CD14-positive monocyte (primary cell): ENCODE data around the gene PRSS22. TPM values are rescaled to one million over a fixed set of nuclear protein-coding genes. Genes with fewer than 3 reads are reported as not detected.
A peak's percentile ranks its signal among the peaks of the same experiment; 100 is the strongest.

Source experiments
- DNase-seq, 3 donors: peaks; one replicate each; pipeline ENCODE4 v3.0.0-alpha.2; 2011 to 2022
- H2AFZ ChIP-seq: 2 replicates; pipeline ENCODE4 v1.6.0; 2012; ENCODE audit warnings: mild to moderate bottlenecking, low read depth, low read length, inconsistent platforms; ENCODE audit not compliant: insufficient read depth, poor library complexity, severe bottlenecking
- H3K27ac ChIP-seq, 2 donors: 1 replicate in 1 of 2; 2 replicates in 1 of 2; pipeline ENCODE4 v1.5.1; 2012 to 2013; ENCODE audit warnings: low read length in 2 of 2, control low read depth in 1 of 2, inconsistent platforms in 1 of 2, low read depth in 1 of 2, mild to moderate bottlenecking in 1 of 2
- H3K27me3 ChIP-seq, 2 donors: one replicate each; pipeline versions ENCODE4 v1.6.0 to v1.6.1; 2011 to 2013; ENCODE audit warnings: low read length in 2 of 2; ENCODE audit not compliant: control insufficient read depth in 2 of 2, insufficient read depth in 2 of 2
- H3K36me3 ChIP-seq, 2 donors: replicated peaks in 1 of 2; 1 replicate in 1 of 2; 2 replicates in 1 of 2; pipeline versions ENCODE4 v1.5.1 to v1.6.1; 2012 to 2013; ENCODE audit warnings: low read length in 2 of 2, control low read depth in 1 of 2, inconsistent platforms in 1 of 2, mild to moderate bottlenecking in 1 of 2; ENCODE audit not compliant: insufficient read depth in 2 of 2, control insufficient read depth in 1 of 2
- H3K4me1 ChIP-seq, 2 donors: 1 replicate in 1 of 2; 2 replicates in 1 of 2; pipeline versions ENCODE4 v1.5.1 to v1.6.1; 2012 to 2013; ENCODE audit warnings: low read length in 2 of 2, control low read depth in 1 of 2, inconsistent platforms in 1 of 2, mild to moderate bottlenecking in 1 of 2, moderate library complexity in 1 of 2; ENCODE audit not compliant: insufficient read depth in 2 of 2, control insufficient read depth in 1 of 2
- H3K4me2 ChIP-seq: replicated peaks from 2 replicates; pipeline ENCODE3; 2012; ENCODE audit warnings: low read length, moderate library complexity, mild to moderate bottlenecking; ENCODE audit not compliant: poor library complexity, severe bottlenecking; ENCODE audit errors: extremely low read depth
- H3K4me3 ChIP-seq, 3 experiments: fragments of 200-600 bp in 1 of 3; sonication (generic) in 1 of 3; replicated peaks in 1 of 3; 1 replicate in 2 of 3; 2 replicates in 1 of 3; pipeline ENCODE4 v1.5.1; 2011 to 2013; ENCODE audit warnings: low read length in 3 of 3, mild to moderate bottlenecking in 3 of 3, control low read depth in 2 of 3, low read depth in 2 of 3, inconsistent platforms in 1 of 3, moderate library complexity in 1 of 3
- H3K79me2 ChIP-seq: 2 replicates; pipeline ENCODE4 v1.6.0; 2012; ENCODE audit warnings: mild to moderate bottlenecking, control low read depth, inconsistent platforms, low read length, moderate library complexity; ENCODE audit not compliant: insufficient read depth
- H3K9ac ChIP-seq: 2 replicates; pipeline ENCODE4 v1.6.0; 2017; ENCODE audit warnings: low read length, mild to moderate bottlenecking; ENCODE audit not compliant: insufficient read depth, poor library complexity, severe bottlenecking
- H3K9me3 ChIP-seq, 2 donors: replicated peaks in 1 of 2; 1 replicate in 1 of 2; 2 replicates in 1 of 2; pipeline versions ENCODE4 v1.5.1 to v1.6.1; 2012 to 2013; ENCODE audit warnings: low read length in 2 of 2, control low read depth in 1 of 2; ENCODE audit not compliant: control insufficient read depth in 1 of 2, insufficient read depth in 1 of 2
- H4K20me1 ChIP-seq: 2 replicates; pipeline ENCODE4 v1.6.0; 2012; ENCODE audit warnings: mild to moderate bottlenecking, low read length, control low read depth, moderate library complexity; ENCODE audit not compliant: insufficient read depth
- H3K27ac Mint-ChIP-seq, 7 donors: one replicate each; pipeline ENCODE4 v1.8.0; 2020; ENCODE audit warnings: mild to moderate bottlenecking in 7 of 7, mixed read lengths in 7 of 7, moderate library complexity in 6 of 7, inconsistent platforms in 2 of 7
- H3K27me3 Mint-ChIP-seq, 3 donors: one replicate each; pipeline ENCODE4 v1.8.0; 2021 to 2022; ENCODE audit warnings: low read depth in 3 of 3, mild to moderate bottlenecking in 3 of 3, mixed read lengths in 3 of 3, moderate library complexity in 3 of 3, inconsistent platforms in 1 of 3
- H3K36me3 Mint-ChIP-seq, 2 donors: one replicate each; pipeline ENCODE4 v1.8.0; 2020; ENCODE audit warnings: mixed read lengths in 2 of 2, inconsistent platforms in 1 of 2, mild to moderate bottlenecking in 1 of 2
- H3K4me1 Mint-ChIP-seq: one replicate; pipeline ENCODE4 v1.8.0; 2020; ENCODE audit warnings: mild to moderate bottlenecking, mixed read lengths
- H3K4me3 Mint-ChIP-seq, 2 donors: one replicate each; pipeline ENCODE4 v1.8.0; 2020; ENCODE audit warnings: mild to moderate bottlenecking in 2 of 2, mixed read lengths in 2 of 2, moderate library complexity in 1 of 2
- H3K9me3 Mint-ChIP-seq, 7 donors: one replicate each; pipeline ENCODE4 v1.8.0; 2020 to 2022; ENCODE audit warnings: mixed read lengths in 7 of 7, mild to moderate bottlenecking in 6 of 7, moderate library complexity in 6 of 7, inconsistent platforms in 2 of 7
- CTCF ChIP-seq: fragments of 200-600 bp; IDR thresholded peaks from one replicate; pipeline ENCODE4 v1.8.0; 2022; ENCODE audit warnings: antibody characterized with exemption, mild to moderate bottlenecking
- WGBS: methylation state at CpG from one replicate; pipeline ENCODE4 v1.1.5; 2013; ENCODE audit warnings: missing lambda C conversion rate; ENCODE audit not compliant: insufficient coverage; 5-methylcytosine and 5-hydroxymethylcytosine counted together
- intact Hi-C, 2 donors: fragments of 100-400 bp; cut with micrococcal nuclease; formaldehyde crosslinking; loops; one replicate each; pipeline versions ENCODE4 v1.15.0 to v1.15.1; 2023
- polyA plus RNA-seq, 3 donors: library from polyadenylated mRNA; depleted of rRNA in 1 of 3; unstranded in 2 of 3; stranded (reverse) in 1 of 3; fragments of 300-500 nt in 2 of 3; fragments of >200 nt in 1 of 3; fragmentation: Illumina TruSeq in 2 of 3; gene quantifications; 1 replicate in 2 of 3; 2 replicates in 1 of 3; pipeline ENCODE4 v1.2.3, GENCODE V29; 2012 to 2021

Gene PRSS22
- polyA plus RNA-seq, 3 donors = not detected

GRCh38 chr16:2858245-2859025 lies 465 bp upstream of the PRSS22 start:
- Mint-ChIP-seq H3K4me1 (peaks cover 17% of the 10 kb centered on the region), H3K27ac (no peak overlapping the region), H3K27me3 (peaks cover 20 to 59% (median 33%) of the 10 kb centered on the region in 3 donors), H3K36me3 (peaks cover 2 to 4% of the 10 kb centered on the region in 2 donors), H3K4me3 (peak overlapping the region in 1 of 2 donors; percentile 55), H3K9me3 (peaks cover 12 to 35% (median 20%) of the 10 kb centered on the region in 7 donors)
- Histone ChIP-seq H3K27me3 (peaks cover 3 to 34% of the 10 kb centered on the region in 2 donors), H3K4me2 (no peak overlapping the region), H3K9me3 (peaks cover 17 to 22% of the 10 kb centered on the region in 2 donors), H4K20me1 (no peaks in the 10 kb centered on the region), H3K36me3 (no peaks in the 10 kb centered on the region), H3K27ac (no peak overlapping the region), H3K4me3 (no peak overlapping the region), H3K9ac (no peak overlapping the region), H2AFZ (peak overlapping the region; percentile 46), H3K79me2 (no peaks in the 10 kb centered on the region), H3K4me1 (peaks cover 5 to 10% of the 10 kb centered on the region in 2 donors)
- peak in 1 of 3 donors; percentile 45 for DNase-seq
- intact Hi-C loops = no loop called here
- whole genome bisulfite sequencing = 13% methylated on average over 13 of the region's 23 CpGs
- no peak for TF ChIP-seq CTCF

- H3K4me1 Mint-ChIP-seq = peaks cover 17% of the 10 kb centered on the region
- no peak overlapping the region for H2AFZ ChIP-seq
- TF ChIP-seq CTCF = no peak
- no peaks in the 10 kb centered on the region for H3K79me2 ChIP-seq
- peaks cover 23 to 67% (median 36%) of the 10 kb centered on the region in 3 donors for H3K27me3 Mint-ChIP-seq
- H3K9ac ChIP-seq = no peak overlapping the region
- peaks cover 22 to 24% of the 10 kb centered on the region in 2 donors for H3K9me3 ChIP-seq
- H3K4me2 ChIP-seq = no peak overlapping the region
- H3K4me3 ChIP-seq = no peak overlapping the region
- WGBS = 88% methylated on average over 14 of the region's 24 CpGs
- H3K4me1 ChIP-seq = peaks cover 5 to 10% of the 10 kb centered on the region in 2 donors
- H3K27ac ChIP-seq = no peak overlapping the region
- intact Hi-C loops = no loop called here
- no peak for DNase-seq
- H3K36me3 ChIP-seq = no peaks in the 10 kb centered on the region
- peak overlapping the region in 1 of 2 donors; percentile 84 for H3K4me3 Mint-ChIP-seq
- no peaks in the 10 kb centered on the region for H4K20me1 ChIP-seq
- H3K9me3 Mint-ChIP-seq = peaks cover 14 to 39% (median 25%) of the 10 kb centered on the region in 7 donors
- peaks cover 2 to 4% of the 10 kb centered on the region in 2 donors for H3K36me3 Mint-ChIP-seq
- H3K27me3 ChIP-seq = peaks cover 3 to 45% of the 10 kb centered on the region in 2 donors
- H3K27ac Mint-ChIP-seq = no peak overlapping the region
These were observed 1.1 kb downstream of the PRSS22 start for GRCh38 chr16:2856686-2857450.
